Mesodermal cell (in vitro differentiated cells): ENCODE measurements around the gene ST6GALNAC4.

Experiments used
- H3K27ac ChIP-seq: 2 replicates; pipeline ENCODE4 v1.7.0; 2013; ENCODE audit warnings: mild to moderate bottlenecking, low read depth, low read length, moderate library complexity; ENCODE audit not compliant: severe bottlenecking
- H3K36me3 ChIP-seq: 2 replicates; pipeline ENCODE4 v1.7.1; 2013; ENCODE audit warnings: mild to moderate bottlenecking, low read length, moderate library complexity; ENCODE audit not compliant: control insufficient read depth, insufficient read depth
- H3K4me1 ChIP-seq: one replicate; pipeline ENCODE4 v1.7.1; 2013; ENCODE audit warnings: mild to moderate bottlenecking, low read length; ENCODE audit not compliant: insufficient read depth, control insufficient read depth, poor library complexity, severe bottlenecking
- H3K4me3 ChIP-seq: 2 replicates; pipeline ENCODE4 v1.7.0; 2013; ENCODE audit warnings: low read length, control low read depth, mild to moderate bottlenecking; ENCODE audit not compliant: insufficient read depth, poor library complexity, severe bottlenecking; ENCODE audit errors: extremely low read depth
- H3K9me3 ChIP-seq: 2 replicates; pipeline ENCODE4 v1.7.1; 2013; ENCODE audit warnings: mild to moderate bottlenecking, low read length, moderate library complexity; ENCODE audit not compliant: control insufficient read depth
- WGBS, 2 experiments: methylation state at CpG; one replicate each; pipeline ENCODE4 v1.1.5; 2013; ENCODE audit warnings: missing lambda C conversion rate in 2 of 2; ENCODE audit not compliant: insufficient coverage in 2 of 2; 5-methylcytosine and 5-hydroxymethylcytosine counted together

Gene ST6GALNAC4

DNA sequence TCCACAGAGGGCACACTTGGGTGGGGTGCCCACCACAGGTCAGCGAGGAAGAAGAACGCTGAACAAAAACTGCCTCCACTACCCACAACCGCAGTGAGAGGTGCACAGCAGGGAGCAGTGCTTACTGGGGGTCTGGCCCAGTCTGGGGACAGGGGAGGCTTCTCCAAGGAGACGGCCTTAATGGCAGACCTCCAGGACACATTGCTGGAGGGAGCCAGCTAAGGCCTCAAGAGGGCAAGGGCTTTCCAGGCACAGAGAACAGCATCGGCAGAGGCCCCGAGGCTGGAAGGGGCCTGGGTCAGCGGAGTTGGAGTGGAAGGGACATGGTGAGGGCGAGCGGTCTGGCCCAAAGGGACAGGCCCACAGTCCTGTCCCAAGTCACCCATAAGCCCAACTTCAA lies 29.1 kb upstream of the ST6GALNAC4 start:
- H3K27ac ChIP-seq: no peak overlapping the region
- H3K36me3 ChIP-seq: peaks cover 50% of the 10 kb centered on the region
- no peaks in the 10 kb centered on the region for H3K9me3 ChIP-seq
- no peak overlapping the region for H3K4me3 ChIP-seq
- 97 to 98% methylated on average over 5 of the region's 9 CpGs for WGBS, 2 experiments
- no peaks in the 10 kb centered on the region for H3K4me1 ChIP-seq

DNA sequence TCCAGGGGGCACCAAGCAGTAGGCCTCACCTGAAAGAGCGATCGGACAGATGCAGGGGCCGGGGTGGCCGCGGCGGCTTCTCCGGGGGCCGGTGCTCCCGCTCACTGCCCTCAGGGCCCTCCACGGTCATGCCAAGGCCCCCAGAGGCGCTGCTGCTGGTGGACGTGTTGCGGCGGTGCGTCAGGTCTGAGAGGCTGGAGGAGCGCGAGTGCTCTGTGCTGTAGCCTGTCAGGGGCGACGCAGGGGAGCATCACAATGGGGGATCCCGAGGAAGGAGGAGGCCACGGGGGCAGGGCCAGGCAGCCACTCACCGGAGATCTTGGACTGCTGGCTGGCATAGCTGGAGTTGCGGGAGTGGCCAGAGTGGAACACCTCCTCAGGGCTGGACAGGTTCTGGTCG lies 28.5 kb upstream of the ST6GALNAC4 start:
- Histone ChIP-seq H3K36me3 (peaks cover 53% of the 10 kb centered on the region), H3K9me3 (no peaks in the 10 kb centered on the region), H3K4me3 (no peak overlapping the region), H3K27ac (no peak overlapping the region), H3K4me1 (no peaks in the 10 kb centered on the region)
- WGBS, 2 experiments: 94 to 97% methylated on average over 21 to 23 of the region's 24 CpGs

GRCh38 chr9:127944586-127945218 lies 27.9 kb upstream of the ST6GALNAC4 start:
- H3K36me3 ChIP-seq: peaks cover 54% of the 10 kb centered on the region

GRCh38 chr9:127943731-127944144 lies 26.9 kb upstream of the ST6GALNAC4 start:
- Histone ChIP-seq H3K36me3 (peaks cover 48% of the 10 kb centered on the region), H3K27ac (no peak overlapping the region), H3K4me1 (no peaks in the 10 kb centered on the region), H3K4me3 (no peak overlapping the region), H3K9me3 (no peaks in the 10 kb centered on the region)
- 32 to 39% methylated on average over 10 to 12 of the region's 13 CpGs for WGBS, 2 experiments

More at GRCh38 chr9:127944586-127945218, 27.9 kb upstream of the ST6GALNAC4 start:
- no peak overlapping the region for H3K4me3 ChIP-seq
- no peaks in the 10 kb centered on the region for H3K9me3 ChIP-seq
- WGBS, 2 experiments: 96% methylated on average over 31 to 36 of the region's 38 CpGs
- no peak overlapping the region for H3K27ac ChIP-seq
- H3K4me1 ChIP-seq: no peaks in the 10 kb centered on the region

- no peaks in the 10 kb centered on the region for H3K4me1 ChIP-seq
- peaks cover 44% of the 10 kb centered on the region for H3K36me3 ChIP-seq
- no peak overlapping the region for H3K4me3 ChIP-seq
- no peak overlapping the region for H3K27ac ChIP-seq
- H3K9me3 ChIP-seq: no peaks in the 10 kb centered on the region
- WGBS, 2 experiments: 90 to 91% methylated on average over 13 to 14 of the region's 14 CpGs
These were observed 26.3 kb upstream of the ST6GALNAC4 start for GRCh38 chr9:127943011-127943662.

DNA sequence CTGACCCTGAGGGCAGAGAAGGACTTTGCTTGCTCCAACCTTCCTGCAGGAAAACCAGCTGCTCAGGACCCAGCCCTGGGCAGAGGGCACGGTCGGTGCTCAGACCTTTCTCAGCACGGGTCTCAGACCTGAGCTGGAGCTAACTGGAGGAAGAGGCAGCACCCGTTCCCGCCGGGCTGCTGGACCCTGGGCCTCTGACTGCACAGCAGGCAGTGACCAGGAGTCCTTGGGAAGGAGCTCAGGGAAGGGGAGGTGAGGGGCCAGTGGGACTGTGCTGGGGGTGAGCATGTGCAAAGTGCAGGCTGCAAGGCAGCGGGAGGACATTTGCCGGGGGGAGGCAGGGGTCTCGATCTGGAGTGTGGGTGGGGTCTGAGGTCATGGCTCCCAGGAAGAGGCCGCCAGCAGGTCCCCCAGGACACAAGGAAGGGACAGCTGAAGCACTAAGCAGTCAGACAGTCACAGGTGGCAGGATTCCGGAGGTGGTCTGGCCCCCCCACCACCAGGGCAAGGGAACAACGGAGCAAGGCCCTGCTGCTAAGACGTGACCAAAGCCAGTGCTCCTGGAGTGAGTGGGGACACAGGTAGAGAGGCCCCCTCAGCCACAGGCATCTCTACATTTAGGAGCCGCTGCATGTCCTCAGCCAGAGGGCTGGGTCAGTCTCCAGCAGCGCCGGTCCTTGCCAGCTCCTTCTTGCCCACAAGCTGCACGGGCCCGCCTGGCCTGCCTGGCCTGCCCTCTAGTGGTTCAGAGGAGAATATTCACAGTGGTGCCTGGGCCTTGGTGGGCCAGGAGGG lies 25.6 kb upstream of the ST6GALNAC4 start:
- Histone ChIP-seq H3K27ac (no peak overlapping the region), H3K4me3 (no peak overlapping the region), H3K4me1 (no peaks in the 10 kb centered on the region), H3K36me3 (peaks cover 44% of the 10 kb centered on the region), H3K9me3 (no peaks in the 10 kb centered on the region)
- WGBS, 2 experiments: 69 to 75% methylated on average over 14 to 15 of the region's 18 CpGs

- Histone ChIP-seq H3K27ac (no peak overlapping the region), H3K4me3 (no peak overlapping the region), H3K9me3 (no peaks in the 10 kb centered on the region), H3K36me3 (peaks cover 44% of the 10 kb centered on the region), H3K4me1 (peaks cover 2% of the 10 kb centered on the region)
- WGBS, 2 experiments: 88 to 100% methylated on average over 1 to 3 of the region's 3 CpGs
These were observed 25.0 kb upstream of the ST6GALNAC4 start for GRCh38 chr9:127941961-127942215.

DNA sequence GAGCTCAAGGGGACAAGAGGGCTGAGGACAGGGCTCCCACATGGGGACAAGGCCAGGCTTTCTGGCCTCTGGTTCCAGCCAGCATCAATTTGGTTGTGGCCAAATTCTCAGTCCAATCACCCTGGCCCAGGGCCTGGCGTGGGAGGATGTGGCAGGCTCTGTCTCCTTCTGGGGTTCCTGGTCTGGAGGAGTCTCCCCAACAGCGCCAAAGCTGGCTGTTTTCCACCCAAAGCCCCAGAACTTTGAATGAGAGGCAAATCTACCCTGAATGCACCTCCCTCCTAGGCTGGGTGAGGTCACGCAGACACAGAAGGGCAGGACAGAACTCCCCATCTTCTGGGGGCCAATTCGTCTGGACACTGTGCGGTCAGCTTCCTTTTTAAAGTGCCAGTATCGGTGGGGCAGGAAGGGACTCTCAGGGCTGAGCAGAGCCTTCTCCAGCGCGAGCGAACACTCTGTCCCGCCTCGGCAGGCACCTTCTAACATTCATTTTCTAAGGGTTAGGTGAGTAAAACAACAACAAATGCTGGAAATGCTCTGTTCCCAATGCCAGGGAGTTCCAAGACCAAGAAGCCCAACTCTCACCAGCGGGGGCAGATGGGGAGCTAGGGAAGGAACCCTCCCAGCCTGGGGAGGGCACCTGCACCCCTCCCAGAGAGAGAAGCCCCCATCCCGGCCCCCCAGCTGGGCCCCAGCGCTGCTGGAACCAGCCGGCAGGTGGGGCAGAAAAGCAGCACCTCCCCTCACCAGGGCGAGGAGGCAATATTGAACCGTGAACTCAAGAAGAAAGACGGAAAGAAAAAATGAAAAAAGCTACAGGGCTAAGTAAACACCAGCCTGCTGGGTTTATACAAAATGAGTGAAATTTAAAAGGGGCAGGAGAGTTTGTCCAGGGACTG lies 24.5 kb upstream of the ST6GALNAC4 start:
- Histone ChIP-seq H3K27ac (no peak overlapping the region), H3K4me1 (peaks cover 7% of the 10 kb centered on the region), H3K9me3 (no peaks in the 10 kb centered on the region), H3K36me3 (peaks cover 41% of the 10 kb centered on the region), H3K4me3 (no peak overlapping the region)
- WGBS, 2 experiments: 88 to 94% methylated on average over 11 to 12 of the region's 18 CpGs

- no peak overlapping the region for H3K4me3 ChIP-seq
- H3K27ac ChIP-seq: no peak overlapping the region
- peaks cover 13% of the 10 kb centered on the region for H3K4me1 ChIP-seq
- no peaks in the 10 kb centered on the region for H3K9me3 ChIP-seq
- H3K36me3 ChIP-seq: peaks cover 48% of the 10 kb centered on the region
- WGBS, 2 experiments: 94% methylated on average over 2 of the region's 4 CpGs; no CpG with 5 or more reads in 1 of the 2 experiments
These were observed 23.8 kb upstream of the ST6GALNAC4 start for GRCh38 chr9:127940593-127940992.

GRCh38 chr9:127938298-127938690 lies 21.5 kb upstream of the ST6GALNAC4 start:
- Histone ChIP-seq H3K4me3 (no peak overlapping the region), H3K36me3 (peaks cover 49% of the 10 kb centered on the region), H3K9me3 (no peaks in the 10 kb centered on the region), H3K27ac (no peak overlapping the region), H3K4me1 (peaks cover 13% of the 10 kb centered on the region)
- 88 to 89% methylated on average over 17 to 19 of the region's 25 CpGs for whole genome bisulfite sequencing, 2 experiments
